Adipocyte (in vitro differentiated cells): Measurements from ENCODE around the gene RNF121.

Experiments
- DNase-seq: peaks from one replicate; pipeline ENCODE4 v3.0.0-alpha.2; 2015; ENCODE audit warnings: low read depth
- H3K27me3 ChIP-seq: replicated peaks from 2 replicates; pipeline ENCODE4 v1.7.0; 2013; ENCODE audit warnings: mild to moderate bottlenecking, low read length, moderate library complexity; ENCODE audit not compliant: control insufficient read depth, insufficient read depth
- H3K36me3 ChIP-seq: 2 replicates; pipeline ENCODE4 v1.7.0; 2013; ENCODE audit warnings: low read length, mild to moderate bottlenecking, moderate library complexity; ENCODE audit not compliant: control insufficient read depth, insufficient read depth, severe bottlenecking
- H3K4me1 ChIP-seq: 2 replicates; pipeline ENCODE4 v1.7.0; 2013; ENCODE audit warnings: mild to moderate bottlenecking, low read length, moderate library complexity; ENCODE audit not compliant: control insufficient read depth, insufficient read depth
- H3K4me3 ChIP-seq: 2 replicates; pipeline ENCODE4 v1.7.0; 2013; ENCODE audit warnings: mild to moderate bottlenecking, low read length, moderate library complexity
- H3K9ac ChIP-seq: 2 replicates; pipeline ENCODE4 v1.7.0; 2013; ENCODE audit warnings: mild to moderate bottlenecking, low read length, moderate library complexity
- H3K9me3 ChIP-seq: 2 replicates; pipeline ENCODE4 v1.7.0; 2013; ENCODE audit warnings: mild to moderate bottlenecking, low read length, moderate library complexity; ENCODE audit not compliant: control insufficient read depth

RNF121 gene

GRCh38 chr11:71913756-71914526 lies 14.9 kb upstream of the RNF121 start:
- no peak overlapping the region for H3K9ac ChIP-seq
- H3K4me3 ChIP-seq: no peak overlapping the region
- H3K4me1 ChIP-seq: no peaks in the 10 kb centered on the region
- DNase-seq: peak; percentile 66
- H3K36me3 ChIP-seq: peaks cover 17% of the 10 kb centered on the region
- H3K27me3 ChIP-seq: no peaks in the 10 kb centered on the region
- H3K9me3 ChIP-seq: no peaks in the 10 kb centered on the region

- H3K27me3 ChIP-seq: no peaks in the 10 kb centered on the region
- no peak overlapping the region for H3K4me3 ChIP-seq
- no peak for DNase-seq
- no peaks in the 10 kb centered on the region for H3K4me1 ChIP-seq
- H3K36me3 ChIP-seq: peaks cover 17% of the 10 kb centered on the region
- no peaks in the 10 kb centered on the region for H3K9me3 ChIP-seq
- H3K9ac ChIP-seq: no peak overlapping the region
Measured at GRCh38 chr11:71914617-71915189, 14.1 kb upstream of the RNF121 start.

GRCh38 chr11:71917646-71918140 lies 11.2 kb upstream of the RNF121 start:
- DNase-seq: no peak
- H3K4me1 ChIP-seq: no peaks in the 10 kb centered on the region
- no peaks in the 10 kb centered on the region for H3K9me3 ChIP-seq
- no peaks in the 10 kb centered on the region for H3K27me3 ChIP-seq
- H3K4me3 ChIP-seq: no peak overlapping the region
- no peak overlapping the region for H3K9ac ChIP-seq
- H3K36me3 ChIP-seq: peaks cover 17% of the 10 kb centered on the region

GRCh38 chr11:71927820-71928736 lies 768 bp upstream of the RNF121 start, which contains the start of gene XNDC1N:
Gene XNDC1N, minus strand, starts transcription at chr11:71928594. Its CDS starts 5,241 bp downstream, at chr11:71923353.
- peak; percentile 96 for DNase-seq
- Histone ChIP-seq H3K9me3 (no peaks in the 10 kb centered on the region), H3K27me3 (no peaks in the 10 kb centered on the region), H3K9ac (peak within 1 kb of the TSS; percentile 91), H3K4me1 (peaks cover 24% of the 10 kb centered on the region), H3K36me3 (no peaks in the 10 kb centered on the region), H3K4me3 (peak within 1 kb of the TSS; percentile 91)

GRCh38 chr11:71929491-71929890 lies 645 bp downstream of the RNF121 start:
- Histone ChIP-seq H3K27me3 (no peaks in the 10 kb centered on the region), H3K4me1 (peaks cover 24% of the 10 kb centered on the region), H3K9me3 (no peaks in the 10 kb centered on the region), H3K36me3 (no peaks in the 10 kb centered on the region), H3K4me3 (peak overlapping the region; percentile 91), H3K9ac (peak overlapping the region; percentile 91)
- DNase-seq: no peak

GRCh38 chr11:71930556-71931244 lies 1.9 kb downstream of the RNF121 start:
- no peak for DNase-seq
- peaks cover 24% of the 10 kb centered on the region for H3K4me1 ChIP-seq
- H3K9ac ChIP-seq: no peak overlapping the region
- H3K4me3 ChIP-seq: no peak overlapping the region
- H3K36me3 ChIP-seq: no peaks in the 10 kb centered on the region
- H3K27me3 ChIP-seq: no peaks in the 10 kb centered on the region
- H3K9me3 ChIP-seq: no peaks in the 10 kb centered on the region

- no peaks in the 10 kb centered on the region for H3K27me3 ChIP-seq
- DNase-seq: peak; percentile 29
- H3K9me3 ChIP-seq: no peaks in the 10 kb centered on the region
- H3K4me1 ChIP-seq: peaks cover 24% of the 10 kb centered on the region
- H3K36me3 ChIP-seq: no peaks in the 10 kb centered on the region
- H3K9ac ChIP-seq: no peak overlapping the region
- no peak overlapping the region for H3K4me3 ChIP-seq
Measured at GRCh38 chr11:71931245-71931602, 2.4 kb downstream of the RNF121 start.

GRCh38 chr11:71933141-71933933 lies 4.5 kb downstream of the RNF121 start:
- Histone ChIP-seq H3K9me3 (no peaks in the 10 kb centered on the region), H3K4me3 (no peak overlapping the region), H3K9ac (no peak overlapping the region), H3K4me1 (peaks cover 29% of the 10 kb centered on the region), H3K36me3 (no peaks in the 10 kb centered on the region), H3K27me3 (no peaks in the 10 kb centered on the region)
- DNase-seq: no peak

- Histone ChIP-seq H3K9ac (no peak overlapping the region), H3K4me3 (no peak overlapping the region), H3K4me1 (peaks cover 29% of the 10 kb centered on the region), H3K36me3 (no peaks in the 10 kb centered on the region), H3K9me3 (no peaks in the 10 kb centered on the region), H3K27me3 (no peaks in the 10 kb centered on the region)
- no peak for DNase-seq
Measured at GRCh38 chr11:71934213-71934612, 5.4 kb downstream of the RNF121 start.

- no peak for DNase-seq
- Histone ChIP-seq H3K27me3 (no peaks in the 10 kb centered on the region), H3K36me3 (peaks cover 4% of the 10 kb centered on the region), H3K4me3 (no peak overlapping the region), H3K4me1 (peaks cover 19% of the 10 kb centered on the region), H3K9me3 (no peaks in the 10 kb centered on the region), H3K9ac (no peak overlapping the region)
Measured at GRCh38 chr11:71935338-71935925, 6.6 kb downstream of the RNF121 start.
